Liver (tissue), 9 donors: Measurements from ENCODE around the gene FSIP1. TPM values are rescaled to one million over a fixed set of nuclear protein-coding genes. Genes with fewer than 3 reads are reported as not detected.

Source experiments
- DNase-seq: peaks from one replicate; pipeline ENCODE4 v3.0.0-alpha.2; 2017; ENCODE audit warnings: low spot score
- H3K27ac ChIP-seq, 2 donors: one replicate each; pipeline ENCODE4 v1.7.0; 2013; ENCODE audit warnings: inconsistent platforms in 2 of 2, low read length in 2 of 2, control low read depth in 1 of 2, low read depth in 1 of 2, mild to moderate bottlenecking in 1 of 2
- H3K27me3 ChIP-seq, 4 donors: one replicate each; pipeline versions ENCODE4 v1.6.1 to v1.7.0; 2013; ENCODE audit warnings: low read length in 3 of 4, inconsistent platforms in 1 of 4, mild to moderate bottlenecking in 1 of 4, moderate library complexity in 1 of 4; ENCODE audit not compliant: control insufficient read depth in 4 of 4, insufficient read depth in 4 of 4
- H3K36me3 ChIP-seq, 4 donors: one replicate each; pipeline versions ENCODE4 v1.6.1 to v1.7.0; 2013; ENCODE audit warnings: low read length in 3 of 4, mild to moderate bottlenecking in 3 of 4, low read depth in 1 of 4, moderate library complexity in 1 of 4; ENCODE audit not compliant: control insufficient read depth in 4 of 4, insufficient read depth in 3 of 4
- H3K4me1 ChIP-seq, 4 donors: one replicate each; pipeline versions ENCODE4 v1.6.1 to v1.7.0; 2013; ENCODE audit warnings: low read length in 3 of 4, mild to moderate bottlenecking in 3 of 4, moderate library complexity in 1 of 4; ENCODE audit not compliant: control insufficient read depth in 4 of 4, insufficient read depth in 4 of 4
- H3K4me3 ChIP-seq, 3 donors: one replicate each; pipeline versions ENCODE4 v1.6.1 to v1.7.0; 2013; ENCODE audit warnings: low read length in 3 of 3, control low read depth in 1 of 3, low read depth in 1 of 3, mild to moderate bottlenecking in 1 of 3
- H3K9ac ChIP-seq, 2 donors: one replicate each; pipeline ENCODE4 v1.7.0; 2013; ENCODE audit warnings: low read length in 2 of 2, mild to moderate bottlenecking in 2 of 2, moderate library complexity in 2 of 2, control low read depth in 1 of 2, low read depth in 1 of 2
- H3K9me3 ChIP-seq, 4 donors: one replicate each; pipeline versions ENCODE4 v1.6.1 to v1.7.0; 2013; ENCODE audit warnings: low read length in 3 of 4; ENCODE audit not compliant: control insufficient read depth in 4 of 4
- CTCF ChIP-seq: fragments of 150-350 bp; IDR thresholded peaks from 2 replicates; pipeline ENCODE4 v1.5.1; 2017; ENCODE audit warnings: improper control_type of control experiment, low read depth, low read length; ENCODE audit not compliant: missing input control
- EGR1 ChIP-seq, 2 donors: IDR thresholded peaks; 2 replicates each; pipeline ENCODE4 v1.6.1; 2016 to 2018; ENCODE audit warnings: antibody characterized with exemption in 2 of 2, low read depth in 2 of 2
- HNF4A ChIP-seq, 2 donors: conservative IDR thresholded peaks; 2 replicates each; pipeline ENCODE4 v1.6.1; 2016; ENCODE audit warnings: antibody characterized with exemption in 2 of 2, mild to moderate bottlenecking in 2 of 2
- HNF4G ChIP-seq: IDR thresholded peaks from 2 replicates; pipeline ENCODE4 v1.6.1; 2016; ENCODE audit warnings: antibody characterized with exemption
- JUND ChIP-seq, 2 donors: IDR thresholded peaks; 2 replicates each; pipeline ENCODE4 v1.6.1; 2016; ENCODE audit warnings: antibody characterized with exemption in 2 of 2
- NR2F2 ChIP-seq: IDR thresholded peaks from 2 replicates; pipeline ENCODE4 v1.6.1; 2016; ENCODE audit warnings: antibody characterized with exemption
- RAD21 ChIP-seq, 2 donors: IDR thresholded peaks; 2 replicates each; pipeline ENCODE4 v1.6.1; 2016; ENCODE audit warnings: antibody characterized with exemption in 2 of 2, mild to moderate bottlenecking in 2 of 2
- REST ChIP-seq: IDR thresholded peaks from 2 replicates; pipeline ENCODE4 v1.6.1; 2016; ENCODE audit warnings: antibody characterized with exemption, mild to moderate bottlenecking
- TAF1 ChIP-seq: conservative IDR thresholded peaks from 2 replicates; pipeline ENCODE4 v1.6.1; 2016; ENCODE audit warnings: antibody characterized with exemption, mild to moderate bottlenecking
- YY1 ChIP-seq: IDR thresholded peaks from 2 replicates; pipeline ENCODE4 v1.6.1; 2016; ENCODE audit warnings: antibody characterized with exemption, mild to moderate bottlenecking
- ZBTB33 ChIP-seq: IDR thresholded peaks from 2 replicates; pipeline ENCODE4 v1.6.1; 2016; ENCODE audit warnings: antibody characterized with exemption
- WGBS: extraction: QIAGEN DNeasy Blood & Tissue Kit; methylation state at CpG from one replicate; pipeline ENCODE4 v1.1.7; 2013; 5-methylcytosine and 5-hydroxymethylcytosine counted together
- polyA plus RNA-seq, 2 donors: library from polyadenylated mRNA; stranded (reverse) in 1 of 2; unstranded in 1 of 2; fragments of 200-250 nt in 1 of 2; fragments of >200 nt in 1 of 2; fragmentation: Nextera tagmentation in 1 of 2; extraction: Ambion mirVana in 1 of 2; gene quantifications; one replicate each; pipeline versions ENCODE4 v1.2.1 to v1.2.3, GENCODE V29; 2013 to 2015
- total RNA-seq, 2 donors: library from RNA; depleted of rRNA; stranded (reverse); fragments of >200 nt; gene quantifications; one replicate each; pipeline ENCODE4 v1.2.3, GENCODE V29; 2014
- donor health status: healthy.
- donor health status: healthy.
- donor health status: healthy.
- donor health status: healthy.
- donor health status: healthy.

The FSIP1 gene
- total and polyA plus RNA-seq, 4 donors, result 0.05 to 0.29 (median 0.13) TPM

DNA sequence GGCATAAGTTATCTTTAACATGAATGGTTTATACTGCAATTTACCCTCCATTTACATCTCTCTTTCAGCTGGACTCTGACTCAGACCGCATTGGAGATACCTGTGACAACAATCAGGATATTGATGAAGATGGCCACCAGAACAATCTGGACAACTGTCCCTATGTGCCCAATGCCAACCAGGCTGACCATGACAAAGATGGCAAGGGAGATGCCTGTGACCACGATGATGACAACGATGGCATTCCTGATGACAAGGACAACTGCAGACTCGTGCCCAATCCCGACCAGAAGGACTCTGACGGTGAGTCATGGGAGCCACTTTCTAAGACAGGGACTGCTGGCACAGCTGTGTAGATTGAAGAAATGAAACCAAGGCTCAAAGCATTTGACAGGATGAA is 190.1 kb downstream of the FSIP1 start:
- Histone ChIP-seq H3K9me3 (no peaks in the 10 kb centered on the region), H3K27ac (no peak overlapping the region), H3K27me3 (no peaks in the 10 kb centered on the region), H3K4me3 (no peak overlapping the region), H3K9ac (no peak overlapping the region), H3K4me1 (peaks cover 2 to 13% (median 10%) of the 10 kb centered on the region in 4 donors), H3K36me3 (peaks cover 0 to 81% (median 28%) of the 10 kb centered on the region in 4 donors)
- no peak for DNase-seq
- no peak for TF ChIP-seq EGR1 (IDR thresholded peaks at IDR 0.05; ENCODE audit: low read depth in 2 of 2)
- TF ChIP-seq YY1, result no peak
- no peak for TF ChIP-seq RAD21 (IDR thresholded peaks at IDR 0.05)
- TF ChIP-seq HNF4A (conservative IDR thresholded peaks at IDR 0.05), result no peak
- TF ChIP-seq JUND (IDR thresholded peaks at IDR 0.05), result no peak
- no peak for TF ChIP-seq NR2F2
- TF ChIP-seq HNF4G, result no peak
- TF ChIP-seq TAF1, result no peak
- no peak for TF ChIP-seq CTCF
- TF ChIP-seq REST, result no peak
- 86% methylated on average over 6 of the region's 6 CpGs for WGBS

DNA sequence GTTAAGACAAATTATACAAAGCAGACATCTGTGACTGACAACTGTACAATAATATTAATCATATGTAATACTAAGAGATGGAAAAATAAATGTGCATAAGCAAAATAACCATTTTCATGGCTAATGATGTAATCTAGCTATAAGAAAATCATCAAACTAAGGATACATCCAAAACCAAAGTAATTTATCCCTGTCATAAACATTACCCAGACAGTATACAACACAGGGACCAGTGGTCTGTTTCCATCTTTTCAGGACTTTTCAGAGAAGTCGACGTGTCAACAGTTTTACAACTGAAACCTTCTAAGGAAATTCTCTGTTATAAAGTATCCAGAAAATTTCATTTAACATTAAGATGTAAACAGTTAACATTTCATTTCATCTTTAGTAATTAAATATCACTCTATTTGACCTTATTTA is 190.7 kb downstream of the FSIP1 start:
- H3K9me3 ChIP-seq, result no peaks in the 10 kb centered on the region
- no peak for DNase-seq
- peaks cover 2 to 19% (median 15%) of the 10 kb centered on the region in 4 donors for H3K4me1 ChIP-seq
- TF ChIP-seq ZBTB33 (no peak), JUND (IDR thresholded peaks at IDR 0.05) (no peak), TAF1 (no peak), NR2F2 (no peak)
- H3K9ac ChIP-seq, result no peak overlapping the region
- H3K27me3 ChIP-seq, result no peaks in the 10 kb centered on the region
- 79% methylated on average over 2 of the region's 2 CpGs for WGBS
- H3K4me3 ChIP-seq, result no peak overlapping the region
- H3K36me3 ChIP-seq, result peaks cover 0 to 83% (median 29%) of the 10 kb centered on the region in 4 donors
- no peak overlapping the region for H3K27ac ChIP-seq
